ENCODE measurements around the gene AHRR. TPM values are rescaled to one million over a fixed set of nuclear protein-coding genes. Genes with fewer than 3 reads are reported as not detected.

The AHRR gene
- total and polyA plus RNA-seq, 10 of the 15 experiments (the other 5 are each of a cell fraction or from before 2014, with no cell fraction given) = 0.90 to 35.2 (median 19.2) TPM

DNA sequence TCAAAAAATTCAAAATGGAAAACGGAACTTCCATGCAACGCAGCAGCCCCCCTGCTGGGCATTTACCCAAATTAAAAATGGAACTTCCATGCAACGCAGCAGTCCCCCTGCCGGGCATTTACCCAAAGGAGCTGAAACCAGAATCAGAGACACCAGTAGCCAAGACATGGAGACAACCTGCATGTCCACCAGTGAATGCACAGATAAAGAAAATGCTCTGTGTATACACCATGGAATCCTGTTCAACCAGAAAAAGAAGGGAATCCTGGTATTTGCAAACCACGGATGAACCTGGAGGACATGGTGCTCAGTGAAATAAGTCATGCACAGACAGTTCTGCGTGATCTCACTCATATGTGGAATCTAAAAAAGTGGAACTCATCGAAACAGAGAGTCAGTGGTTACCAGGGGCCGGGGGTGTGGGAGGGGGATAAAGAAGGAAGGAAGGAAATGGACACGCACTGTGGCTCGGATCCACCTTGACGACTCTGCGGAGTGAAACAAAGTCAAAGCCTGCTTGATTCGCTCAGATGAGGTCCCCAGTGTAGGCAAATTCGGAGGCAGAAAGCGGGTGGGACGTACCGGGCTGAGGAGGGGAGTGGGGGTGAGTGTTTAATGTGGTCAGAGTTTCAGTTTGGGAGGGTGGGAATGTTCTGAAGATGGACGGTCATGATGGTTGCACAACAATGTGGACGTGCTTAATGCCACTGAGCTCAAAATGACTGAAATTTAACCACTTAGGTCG is 81.3 kb downstream of the AHRR start (continued):
- TF ChIP-seq, protein P1, sequence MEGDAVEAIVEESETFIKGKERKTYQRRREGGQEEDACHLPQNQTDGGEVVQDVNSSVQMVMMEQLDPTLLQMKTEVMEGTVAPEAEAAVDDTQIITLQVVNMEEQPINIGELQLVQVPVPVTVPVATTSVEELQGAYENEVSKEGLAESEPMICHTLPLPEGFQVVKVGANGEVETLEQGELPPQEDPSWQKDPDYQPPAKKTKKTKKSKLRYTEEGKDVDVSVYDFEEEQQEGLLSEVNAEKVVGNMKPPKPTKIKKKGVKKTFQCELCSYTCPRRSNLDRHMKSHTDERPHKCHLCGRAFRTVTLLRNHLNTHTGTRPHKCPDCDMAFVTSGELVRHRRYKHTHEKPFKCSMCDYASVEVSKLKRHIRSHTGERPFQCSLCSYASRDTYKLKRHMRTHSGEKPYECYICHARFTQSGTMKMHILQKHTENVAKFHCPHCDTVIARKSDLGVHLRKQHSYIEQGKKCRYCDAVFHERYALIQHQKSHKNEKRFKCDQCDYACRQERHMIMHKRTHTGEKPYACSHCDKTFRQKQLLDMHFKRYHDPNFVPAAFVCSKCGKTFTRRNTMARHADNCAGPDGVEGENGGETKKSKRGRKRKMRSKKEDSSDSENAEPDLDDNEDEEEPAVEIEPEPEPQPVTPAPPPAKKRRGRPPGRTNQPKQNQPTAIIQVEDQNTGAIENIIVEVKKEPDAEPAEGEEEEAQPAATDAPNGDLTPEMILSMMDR (IDR thresholded peaks at IDR 0.05 in 2 of 3, conservative IDR thresholded peaks at IDR 0.05 in 1 of 3; ENCODE audit: control insufficient read depth in 2 of 3, extremely low read depth in 1 of 3, insufficient read depth in 1 of 3, low read depth in 3 of 3, low read length in 3 of 3) = peak in 2 of 3 experiments; percentile 24 to 29; a peak in 2 of 6 replicates
- TF ChIP-seq SRF (IDR thresholded peaks at IDR 0.05; ENCODE audit: low read depth in 2 of 2, low read length in 2 of 2) (0 out of 4 replicates have a peak, but pooled peaks of 1 of the 2 experiments have one; percentile 48), BMI1 (IDR thresholded peaks at IDR 0.05; ENCODE audit: borderline replicate concordance) (no peak), FOS (IDR thresholded peaks at IDR 0.05; ENCODE audit: borderline replicate concordance, extremely low read depth, insufficient read length) (no peak), ZNF207 (IDR thresholded peaks at IDR 0.05; ENCODE audit: borderline replicate concordance) (no peak), ZNF274 (IDR thresholded peaks at IDR 0.05; ENCODE audit: insufficient read depth, insufficient read length) (no peak), SIX5 (IDR thresholded peaks at IDR 0.05; ENCODE audit: low read depth, low read length, severe bottlenecking) (no peak), MTA2 (IDR thresholded peaks at IDR 0.05; ENCODE audit: low read depth) (peak; percentile 67; the same call in 1 of the 2 replicates), TCF12 (IDR thresholded peaks at IDR 0.05; ENCODE audit: low read depth, low read length) (no peak; the same call in 1 of the 2 replicates), DPF2 (IDR thresholded peaks at IDR 0.05) (peak; percentile 66; the same call in 1 of the 2 replicates), SUZ12 (IDR thresholded peaks at IDR 0.05; ENCODE audit: unreplicated experiment) (no peak), ATF7 (IDR thresholded peaks at IDR 0.05; ENCODE audit: low read depth) (0 out of 2 replicates have a peak, but pooled peaks have one; percentile 49), SMAD5 (IDR thresholded peaks at IDR 0.05; ENCODE audit: low read depth) (no peak), LARP7 (IDR thresholded peaks at IDR 0.05) (no peak), STAT1 (conservative IDR thresholded peaks at IDR 0.05) (no peak), POLR2A (IDR thresholded peaks at IDR 0.05; ENCODE audit: low read depth, low read length) (no peak), WRNIP1 (IDR thresholded peaks at IDR 0.05; ENCODE audit: borderline replicate concordance, low read depth, low read length) (no peak), NBN (IDR thresholded peaks at IDR 0.05) (peak; percentile 74; the same call in 1 of the 2 replicates), ZNF217 (IDR thresholded peaks at IDR 0.05) (peak; percentile 57; the same call in 1 of the 2 replicates), PAX8 (IDR thresholded peaks at IDR 0.05) (no peak), TCF7 (IDR thresholded peaks at IDR 0.05; ENCODE audit: borderline replicate concordance) (peak; percentile 85), FOXK2 (IDR thresholded peaks at IDR 0.05) (no peak), EGR1 (IDR thresholded peaks at IDR 0.05; ENCODE audit: borderline replicate concordance in 1 of 2, low read depth in 2 of 2, low read length in 2 of 2) (peak in 1 of 2 experiments; percentile 93; a peak in 2 of 3 replicates), SMAD1 (IDR thresholded peaks at IDR 0.05; ENCODE audit: low read depth, partially characterized antibody) (no peak), IKZF1 (conservative IDR thresholded peaks at IDR 0.05) (peak; percentile 89)
- TF ChIP-seq, protein P2, sequence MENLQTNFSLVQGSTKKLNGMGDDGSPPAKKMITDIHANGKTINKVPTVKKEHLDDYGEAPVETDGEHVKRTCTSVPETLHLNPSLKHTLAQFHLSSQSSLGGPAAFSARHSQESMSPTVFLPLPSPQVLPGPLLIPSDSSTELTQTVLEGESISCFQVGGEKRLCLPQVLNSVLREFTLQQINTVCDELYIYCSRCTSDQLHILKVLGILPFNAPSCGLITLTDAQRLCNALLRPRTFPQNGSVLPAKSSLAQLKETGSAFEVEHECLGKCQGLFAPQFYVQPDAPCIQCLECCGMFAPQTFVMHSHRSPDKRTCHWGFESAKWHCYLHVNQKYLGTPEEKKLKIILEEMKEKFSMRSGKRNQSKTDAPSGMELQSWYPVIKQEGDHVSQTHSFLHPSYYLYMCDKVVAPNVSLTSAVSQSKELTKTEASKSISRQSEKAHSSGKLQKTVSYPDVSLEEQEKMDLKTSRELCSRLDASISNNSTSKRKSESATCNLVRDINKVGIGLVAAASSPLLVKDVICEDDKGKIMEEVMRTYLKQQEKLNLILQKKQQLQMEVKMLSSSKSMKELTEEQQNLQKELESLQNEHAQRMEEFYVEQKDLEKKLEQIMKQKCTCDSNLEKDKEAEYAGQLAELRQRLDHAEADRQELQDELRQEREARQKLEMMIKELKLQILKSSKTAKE (IDR thresholded peaks at IDR 0.05; ENCODE audit: low read depth, poor library complexity, severe bottlenecking) = peak; percentile 52
- TF ChIP-seq, protein P3, sequence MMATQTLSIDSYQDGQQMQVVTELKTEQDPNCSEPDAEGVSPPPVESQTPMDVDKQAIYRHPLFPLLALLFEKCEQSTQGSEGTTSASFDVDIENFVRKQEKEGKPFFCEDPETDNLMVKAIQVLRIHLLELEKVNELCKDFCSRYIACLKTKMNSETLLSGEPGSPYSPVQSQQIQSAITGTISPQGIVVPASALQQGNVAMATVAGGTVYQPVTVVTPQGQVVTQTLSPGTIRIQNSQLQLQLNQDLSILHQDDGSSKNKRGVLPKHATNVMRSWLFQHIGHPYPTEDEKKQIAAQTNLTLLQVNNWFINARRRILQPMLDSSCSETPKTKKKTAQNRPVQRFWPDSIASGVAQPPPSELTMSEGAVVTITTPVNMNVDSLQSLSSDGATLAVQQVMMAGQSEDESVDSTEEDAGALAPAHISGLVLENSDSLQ (IDR thresholded peaks at IDR 0.05) = no peak

All from GM12878 (cell line).